Chondrocyte (in vitro differentiated cells): ENCODE data around the gene NOD1. TPM values are rescaled to one million over a fixed set of nuclear protein-coding genes. Genes with fewer than 3 reads are reported as not detected.
"Not testable (repeated sequence)": the region's sequence is repeated elsewhere in the genome, so short reads cannot be mapped to it uniquely, and the experiment has no call there.

Experiments used
- DNase-seq: peaks from one replicate; pipeline ENCODE4 v3.0.0; 2021; ENCODE audit warnings: mixed read lengths, low spot score
- H3K27ac Mint-ChIP-seq: one replicate; pipeline ENCODE4 v1.8.0; 2021; ENCODE audit warnings: mild to moderate bottlenecking, moderate library complexity, mixed read lengths; ENCODE audit not compliant: unreplicated experiment
- H3K27me3 Mint-ChIP-seq: 2 replicates; pipeline ENCODE4 v1.8.0; 2021; ENCODE audit warnings: low read depth, mixed read lengths
- H3K36me3 Mint-ChIP-seq: 2 replicates; pipeline ENCODE4 v1.8.0; 2021; ENCODE audit warnings: low read depth, mixed read lengths
- H3K4me1 Mint-ChIP-seq: 2 replicates; pipeline ENCODE4 v1.8.0; 2021; ENCODE audit warnings: low read depth, mild to moderate bottlenecking, mixed read lengths
- H3K4me3 Mint-ChIP-seq: one replicate; pipeline ENCODE4 v1.8.0; 2021; ENCODE audit warnings: mild to moderate bottlenecking, moderate library complexity, mixed read lengths; ENCODE audit not compliant: unreplicated experiment
- H3K9me3 Mint-ChIP-seq: 2 replicates; pipeline ENCODE4 v1.8.0; 2021; ENCODE audit warnings: low read depth, mixed read lengths
- CTCF ChIP-seq: fragments of 200-600 bp; sonication (generic); IDR thresholded peaks from 2 replicates; pipeline ENCODE4 v1.5.0; 2021; ENCODE audit warnings: antibody characterized with exemption, mild to moderate bottlenecking, moderate library complexity
- long read RNA-seq: library from polyadenylated mRNA; stranded (forward); transcript quantifications from one replicate; pipeline ENCODE4 v2.0.0, GENCODE V29; 2021
- total RNA-seq: library from RNA; stranded (reverse); gene quantifications from 3 replicates; pipeline ENCODE4 v1.2.1, GENCODE V29; 2021

Gene NOD1
- 6.0 to 8.2 TPM (median 6.6 TPM) in 3 replicates for total RNA-seq
- long read RNA-seq, full-length matches to known transcripts = 2 of 17 reads
- long read RNA-seq, partial matches to known transcripts = 4 of 17 reads
- long read RNA-seq, other reads (novel, unspliced or antisense) = 11 of 17 reads

GRCh38 chr7:30478349-30479201, at the start of gene NOD1:
TSS of gene NOD1 (minus strand) at chr7:30478784. CDS start at chr7:30456921, 21,863 bp downstream.
- H3K36me3 Mint-ChIP-seq = no peaks in the 10 kb centered on the region
- peaks cover 45% of the 10 kb centered on the region for H3K4me1 Mint-ChIP-seq
- no peaks in the 10 kb centered on the region for H3K9me3 Mint-ChIP-seq
- H3K27me3 Mint-ChIP-seq = no peaks in the 10 kb centered on the region
- no peak for DNase-seq
- TF ChIP-seq CTCF = peak; percentile 54
- H3K27ac Mint-ChIP-seq = peak within 1 kb of the TSS; percentile 95
- H3K4me3 Mint-ChIP-seq = peak within 1 kb of the TSS; percentile 95

- not testable (repeated sequence) for H3K27me3 Mint-ChIP-seq, DNase-seq, H3K36me3 Mint-ChIP-seq, H3K27ac Mint-ChIP-seq, H3K4me3 Mint-ChIP-seq, H3K4me1 Mint-ChIP-seq, H3K9me3 Mint-ChIP-seq
These were observed 48.7 kb upstream of the NOD1 start for GRCh38 chr7:30527297-30527696.

GRCh38 chr7:30526163-30526562, 47.6 kb upstream of the NOD1 start:
- H3K27me3 Mint-ChIP-seq = no peaks in the 10 kb centered on the region
- peaks cover 6% of the 10 kb centered on the region for H3K4me1 Mint-ChIP-seq
- H3K27ac Mint-ChIP-seq = no peak overlapping the region
- H3K36me3 Mint-ChIP-seq = peaks cover 2% of the 10 kb centered on the region
- no peak for DNase-seq
- no peaks in the 10 kb centered on the region for H3K9me3 Mint-ChIP-seq
- no peak overlapping the region for H3K4me3 Mint-ChIP-seq
- TF ChIP-seq CTCF = no peak

- Mint-ChIP-seq H3K9me3 (no peaks in the 10 kb centered on the region), H3K4me1 (peaks cover 9% of the 10 kb centered on the region), H3K27ac (no peak overlapping the region), H3K36me3 (peaks cover 2% of the 10 kb centered on the region), H3K27me3 (no peaks in the 10 kb centered on the region), H3K4me3 (no peak overlapping the region)
- DNase-seq = no peak
- TF ChIP-seq CTCF = no peak
These were observed 46.8 kb upstream of the NOD1 start for GRCh38 chr7:30525429-30525828.

GRCh38 chr7:30524545-30524944, 46.0 kb upstream of the NOD1 start:
- Mint-ChIP-seq H3K27ac (no peak overlapping the region), H3K9me3 (no peaks in the 10 kb centered on the region), H3K36me3 (peaks cover 2% of the 10 kb centered on the region), H3K4me1 (peaks cover 10% of the 10 kb centered on the region), H3K27me3 (no peaks in the 10 kb centered on the region), H3K4me3 (no peak overlapping the region)
- DNase-seq = no peak
- TF ChIP-seq CTCF = no peak
